ENCODE data around the gene RGS6. TPM values are rescaled to one million over a fixed set of nuclear protein-coding genes. Genes with fewer than 3 reads are reported as not detected.

The RGS6 gene
- total RNA-seq, 1 experiment from 2014 or later, result not detected

DNA sequence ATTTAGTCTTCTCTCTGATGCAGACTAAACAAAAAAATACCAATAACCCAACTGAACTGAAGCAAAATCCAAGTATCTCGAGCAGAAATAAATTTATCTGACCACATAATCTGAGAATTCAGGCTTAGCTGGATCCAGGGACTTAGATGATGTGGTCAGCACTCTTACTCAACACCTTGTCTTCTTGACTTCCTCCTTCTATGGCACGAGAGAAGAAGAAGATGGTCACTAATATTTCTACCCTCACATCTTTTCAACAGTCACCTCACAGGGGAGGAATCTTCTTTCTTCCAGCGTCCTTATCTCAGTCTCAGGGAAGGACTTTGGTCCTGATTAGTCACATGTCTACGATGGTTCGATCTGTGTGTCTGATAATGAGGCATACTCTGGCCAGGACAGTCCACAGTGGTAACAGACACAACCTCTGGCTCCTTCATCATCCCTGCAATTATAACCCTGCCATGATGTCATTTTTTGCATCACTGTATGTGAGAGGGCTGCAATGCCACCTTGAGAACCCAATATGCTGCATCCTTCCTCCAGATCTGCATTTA, 15.8 kb downstream of the RGS6 start:
- TF ChIP-seq CTCF (IDR thresholded peaks at IDR 0.05; ENCODE audit: unreplicated experiment), result no peak
- BruUV-seq (replicated peaks), result no TSS peak

GRCh38 chr14:71952381-71953363, 20.4 kb downstream of the RGS6 start:
- TF ChIP-seq CTCF (IDR thresholded peaks at IDR 0.05; ENCODE audit: unreplicated experiment), result no peak
- CTCF ChIA-PET, result no interaction called here
- DNase-seq (ENCODE audit: unreplicated experiment), result peak; percentile 44
- H3K36me3 Mint-ChIP-seq (ENCODE audit: insufficient read depth, unreplicated experiment), result no peaks in the 10 kb centered on the region
- BruUV-seq (replicated peaks), result no TSS peak
- no peak overlapping the region for H3K4me3 Mint-ChIP-seq (ENCODE audit: unreplicated experiment)
- intact Hi-C loops (cut with micrococcal nuclease), result no loop called here
- POLR2A ChIA-PET, result no interaction called here
- H3K27me3 Mint-ChIP-seq (ENCODE audit: insufficient read depth, unreplicated experiment), result peaks cover 51% of the 10 kb centered on the region
- H3K27ac Mint-ChIP-seq (ENCODE audit: low read depth, unreplicated experiment), result no peak overlapping the region
- H3K4me1 Mint-ChIP-seq (ENCODE audit: insufficient read depth, unreplicated experiment), result no peaks in the 10 kb centered on the region
- H3K9me3 Mint-ChIP-seq (ENCODE audit: unreplicated experiment), result no peaks in the 10 kb centered on the region

More for the DNA sequence above, 15.8 kb downstream of the RGS6 start:
- intact Hi-C loops (cut with micrococcal nuclease), result no loop called here
- POLR2A ChIA-PET, result no interaction called here
- Mint-ChIP-seq H3K4me1 (ENCODE audit: insufficient read depth, unreplicated experiment) (no peaks in the 10 kb centered on the region), H3K9me3 (ENCODE audit: unreplicated experiment) (no peaks in the 10 kb centered on the region), H3K4me3 (ENCODE audit: unreplicated experiment) (no peak overlapping the region), H3K27me3 (ENCODE audit: insufficient read depth, unreplicated experiment) (peaks cover 56% of the 10 kb centered on the region), H3K36me3 (ENCODE audit: insufficient read depth, unreplicated experiment) (no peaks in the 10 kb centered on the region), H3K27ac (ENCODE audit: low read depth, unreplicated experiment) (no peak overlapping the region)
- no peak for DNase-seq (ENCODE audit: unreplicated experiment)
- CTCF ChIA-PET, result no interaction called here

DNA sequence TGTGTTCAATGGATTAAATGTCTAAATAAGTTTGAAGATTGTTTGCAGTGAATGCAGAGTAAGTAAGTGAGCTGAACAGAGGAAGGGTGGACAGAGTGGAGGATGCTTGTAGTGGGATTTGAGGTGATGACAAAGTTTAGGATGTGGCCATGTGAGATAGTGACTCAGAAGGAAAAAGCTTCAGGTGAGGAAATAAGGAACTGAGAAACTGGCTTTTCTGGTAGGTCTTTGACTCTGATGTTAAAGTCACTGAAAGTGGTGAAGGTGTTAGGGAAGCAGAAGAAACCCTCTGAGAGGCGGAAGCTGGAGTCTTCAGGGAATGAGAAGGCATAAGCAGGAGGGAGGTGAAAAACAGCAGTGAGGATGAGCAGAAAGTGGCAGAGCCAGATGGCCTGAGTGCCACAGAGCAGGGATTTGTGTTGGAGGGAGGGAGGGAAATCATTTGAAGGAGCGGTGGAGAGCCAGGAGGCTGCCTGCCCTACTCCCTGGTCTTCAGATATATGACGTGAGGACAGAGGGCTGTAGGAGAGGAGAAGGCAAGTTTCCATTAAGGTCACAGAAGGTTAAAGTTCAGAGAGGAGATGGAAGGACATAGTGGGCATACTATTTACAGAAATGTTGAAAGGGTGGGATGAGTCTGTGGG, 24.8 kb downstream of the RGS6 start:
- TF ChIP-seq CTCF (IDR thresholded peaks at IDR 0.05; ENCODE audit: unreplicated experiment), result no peak
- DNase-seq (ENCODE audit: unreplicated experiment), result no peak
- CTCF ChIA-PET, result no interaction called here
- Mint-ChIP-seq H3K36me3 (ENCODE audit: insufficient read depth, unreplicated experiment) (no peaks in the 10 kb centered on the region), H3K27me3 (ENCODE audit: insufficient read depth, unreplicated experiment) (peaks cover 39% of the 10 kb centered on the region), H3K9me3 (ENCODE audit: unreplicated experiment) (no peaks in the 10 kb centered on the region), H3K4me3 (ENCODE audit: unreplicated experiment) (no peak overlapping the region), H3K4me1 (ENCODE audit: insufficient read depth, unreplicated experiment) (no peaks in the 10 kb centered on the region), H3K27ac (ENCODE audit: low read depth, unreplicated experiment) (no peak overlapping the region)
- BruUV-seq (replicated peaks), result no TSS peak
- intact Hi-C loops (cut with micrococcal nuclease), result no loop called here
- POLR2A ChIA-PET, result no interaction called here

DNA sequence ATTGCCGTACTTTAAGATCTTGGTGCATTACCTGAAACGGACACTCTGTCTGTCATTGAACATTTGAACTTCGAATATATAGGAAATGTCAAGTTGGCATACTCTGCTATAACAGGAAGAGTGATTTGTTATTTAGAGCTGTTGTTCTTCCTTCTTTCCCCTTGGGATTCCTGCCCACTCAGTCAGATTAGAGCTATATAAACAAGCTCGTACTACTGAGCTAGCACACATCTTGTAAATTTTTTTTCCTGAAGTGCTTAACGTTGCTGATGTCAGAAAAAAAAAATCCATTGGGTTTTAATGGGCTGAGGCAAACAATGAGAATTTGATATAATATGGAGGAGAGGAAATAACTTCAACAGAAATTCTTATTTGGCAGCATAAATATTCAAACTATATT, 26.8 kb downstream of the RGS6 start:
- intact Hi-C loops (cut with micrococcal nuclease), result no loop called here
- H3K4me1 Mint-ChIP-seq (ENCODE audit: insufficient read depth, unreplicated experiment), result no peaks in the 10 kb centered on the region
- H3K9me3 Mint-ChIP-seq (ENCODE audit: unreplicated experiment), result no peaks in the 10 kb centered on the region
- no peaks in the 10 kb centered on the region for H3K36me3 Mint-ChIP-seq (ENCODE audit: insufficient read depth, unreplicated experiment)
- H3K27ac Mint-ChIP-seq (ENCODE audit: low read depth, unreplicated experiment), result no peak overlapping the region
- TF ChIP-seq CTCF (IDR thresholded peaks at IDR 0.05; ENCODE audit: unreplicated experiment), result no peak
- ChIA-PET POLR2A (no interaction called here), CTCF (interaction anchor here (0.6 kb wide), 2 partner anchors 37 to 126 kb away, joined by 3 read pairs; no protein-coding TSS in a partner anchor)
- H3K27me3 Mint-ChIP-seq (ENCODE audit: insufficient read depth, unreplicated experiment), result peaks cover 27% of the 10 kb centered on the region
- BruUV-seq (replicated peaks), result no TSS peak
- no peak overlapping the region for H3K4me3 Mint-ChIP-seq (ENCODE audit: unreplicated experiment)
- no peak for DNase-seq (ENCODE audit: unreplicated experiment)

Data from MCF 10A (cell line).